HT-29 (cell line): ENCODE data around the gene ERN2. TPM values are rescaled to one million over a fixed set of nuclear protein-coding genes. Genes with fewer than 3 reads are reported as not detected.
"Not testable (repeated sequence)": the region's sequence is repeated elsewhere in the genome, so short reads cannot be mapped to it uniquely, and the experiment has no call there.

Experiments
- DNase-seq: peaks from one replicate; pipeline ENCODE4 v3.0.0-alpha.2; 2015; ENCODE audit warnings: low spot score
- total RNA-seq: library from RNA; depleted of rRNA; stranded (reverse); fragments of >200 nt; shearing (Covaris generic); gene quantifications from 2 replicates; pipeline ENCODE4 v1.2.3, GENCODE V29; 2014

Gene ERN2
- total RNA-seq, 1 experiment from 2014 or later, result 42.9 TPM

GRCh38 chr16:23722613-23723240, 9.7 kb upstream of the ERN2 start:
- not testable (repeated sequence) for DNase-seq

- no peak for DNase-seq
Measured at GRCh38 chr16:23716484-23716883, 3.5 kb upstream of the ERN2 start.

GRCh38 chr16:23711785-23712184, 1.2 kb downstream of the ERN2 start:
- peak; percentile 57 for DNase-seq

GRCh38 chr16:23710504-23710903, 2.5 kb downstream of the ERN2 start:
- no peak for DNase-seq

GRCh38 chr16:23710008-23710407, 3.0 kb downstream of the ERN2 start:
- DNase-seq, result no peak

GRCh38 chr16:23709536-23709935, 3.5 kb downstream of the ERN2 start:
- no peak for DNase-seq

GRCh38 chr16:23706439-23706838, 6.6 kb downstream of the ERN2 start:
- no peak for DNase-seq

- DNase-seq, result no peak
Measured at GRCh38 chr16:23705517-23705902, 7.5 kb downstream of the ERN2 start.

GRCh38 chr16:23704772-23705516, 8.1 kb downstream of the ERN2 start:
- DNase-seq, result no peak

- DNase-seq, result no peak
Measured at GRCh38 chr16:23702951-23703350, 10.1 kb downstream of the ERN2 start.

- DNase-seq, result no peak
Measured at GRCh38 chr16:23701045-23701444, 12.0 kb downstream of the ERN2 start.

GRCh38 chr16:23700509-23700908, 12.5 kb downstream of the ERN2 start:
- no peak for DNase-seq

- DNase-seq, result no peak
Measured at GRCh38 chr16:23700093-23700492, 12.9 kb downstream of the ERN2 start.

GRCh38 chr16:23699100-23699499, 13.9 kb downstream of the ERN2 start:
- DNase-seq, result peak; percentile 92

GRCh38 chr16:23695756-23696155, 17.3 kb downstream of the ERN2 start:
- no peak for DNase-seq

GRCh38 chr16:23694644-23695373, 18.2 kb downstream of the ERN2 start:
- no peak for DNase-seq

GRCh38 chr16:23694265-23694643, 18.8 kb downstream of the ERN2 start:
- DNase-seq, result no peak

GRCh38 chr16:23692190-23692837, 20.7 kb downstream of the ERN2 start:
- no peak for DNase-seq

GRCh38 chr16:23691483-23692189, 21.4 kb downstream of the ERN2 start:
- DNase-seq, result no peak

GRCh38 chr16:23690771-23691482, 22.1 kb downstream of the ERN2 start:
- DNase-seq, result no peak
